PC-3 (cell line): ENCODE data around the gene ERVK3-1.

Experiments used
- CTCF ChIP-seq: fragments of 300-600 bp; sonication (generic); conservative IDR thresholded peaks from 2 replicates; pipeline ENCODE4 v1.5.1; 2017; ENCODE audit warnings: antibody characterized with exemption, low read depth, mild to moderate bottlenecking, low read length
- EZH2 ChIP-seq: fragments of 300-600 bp; sonication (generic); IDR thresholded peaks from one replicate; pipeline ENCODE4 v1.6.1; 2017; ENCODE audit warnings: antibody characterized with exemption, mild to moderate bottlenecking, low read length; ENCODE audit not compliant: unreplicated experiment

- TF ChIP-seq CTCF = no peak
- no peak for TF ChIP-seq EZH2
These were observed 12.4 kb downstream of the ERVK3-1 start for GRCh38 chr19:58317476-58318072.
